ENCODE measurements around the gene PNPLA7. TPM values are rescaled to one million over a fixed set of nuclear protein-coding genes. Genes with fewer than 3 reads are reported as not detected.
"Not testable (repeated sequence)": the region's sequence is repeated elsewhere in the genome, so short reads cannot be mapped to it uniquely, and the experiment has no call there.

Gene PNPLA7
- total RNA-seq, 1 donor = 2.3 TPM

DNA sequence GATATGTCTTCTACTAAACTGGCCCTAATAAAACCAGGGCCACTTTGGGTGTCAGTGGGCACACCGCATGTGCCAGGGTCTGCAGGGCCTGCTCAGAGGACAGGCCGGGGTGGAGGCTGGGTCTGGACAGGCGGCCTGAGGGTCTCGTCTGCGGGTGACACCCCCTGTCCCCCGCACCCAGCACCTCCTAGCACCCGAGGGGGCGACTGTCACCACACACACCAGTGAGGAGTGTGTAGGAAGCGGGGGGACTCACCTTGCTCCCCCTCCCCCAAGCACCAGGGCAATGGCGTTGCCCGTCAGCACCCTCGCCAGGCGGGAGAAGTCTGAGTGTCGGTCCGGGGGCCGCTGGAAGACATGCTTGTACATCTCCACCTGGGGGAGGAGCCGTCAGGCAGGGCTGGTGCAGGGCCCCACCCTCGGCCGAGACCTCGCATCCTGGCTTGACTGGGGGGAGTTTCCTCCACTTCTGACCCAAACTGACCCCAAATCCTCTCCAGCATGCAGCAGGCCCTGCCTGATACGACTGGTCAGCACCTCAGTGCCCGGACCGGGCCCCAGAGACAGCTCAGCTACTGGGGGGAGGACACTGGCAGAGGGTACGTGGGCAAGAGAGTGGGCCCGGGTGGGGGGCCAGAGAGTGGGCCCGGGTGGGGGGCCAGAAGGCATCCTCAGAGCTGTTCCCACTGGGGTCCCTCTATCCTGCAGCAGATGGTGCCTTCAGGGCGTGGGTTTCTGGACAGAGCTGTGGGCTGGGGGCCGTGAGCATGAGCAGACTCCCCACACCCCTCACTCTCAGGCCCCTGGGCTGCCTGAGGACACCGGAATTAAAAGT, 72.2 kb downstream of the PNPLA7 start:
- peaks cover 6% of the 10 kb centered on the region for H3K9me3 ChIP-seq (ENCODE audit: low read depth, low read length)
- H3K4me1 ChIP-seq (ENCODE audit: insufficient read depth, low read length) = peaks cover 8% of the 10 kb centered on the region
- H3K27me3 ChIP-seq (ENCODE audit: insufficient read depth, low read length) = no peaks in the 10 kb centered on the region
- no peak overlapping the region for H3K4me3 ChIP-seq (ENCODE audit: low read length)

- Histone ChIP-seq H3K4me1 (ENCODE audit: insufficient read depth, low read length) (no peaks in the 10 kb centered on the region), H3K27me3 (ENCODE audit: insufficient read depth, low read length) (no peaks in the 10 kb centered on the region), H3K9me3 (ENCODE audit: low read depth, low read length) (peaks cover 6% of the 10 kb centered on the region), H3K4me3 (ENCODE audit: low read length) (no peak overlapping the region)
Measured at GRCh38 chr9:137476856-137477255, 73.3 kb downstream of the PNPLA7 start.

- H3K27me3 ChIP-seq (ENCODE audit: insufficient read depth, low read length) = no peaks in the 10 kb centered on the region
- H3K4me3 ChIP-seq (ENCODE audit: low read length) = no peak overlapping the region
- H3K4me1 ChIP-seq (ENCODE audit: insufficient read depth, low read length) = no peaks in the 10 kb centered on the region
- peaks cover 6% of the 10 kb centered on the region for H3K9me3 ChIP-seq (ENCODE audit: low read depth, low read length)
Measured at GRCh38 chr9:137475666-137476065, 74.5 kb downstream of the PNPLA7 start.

DNA sequence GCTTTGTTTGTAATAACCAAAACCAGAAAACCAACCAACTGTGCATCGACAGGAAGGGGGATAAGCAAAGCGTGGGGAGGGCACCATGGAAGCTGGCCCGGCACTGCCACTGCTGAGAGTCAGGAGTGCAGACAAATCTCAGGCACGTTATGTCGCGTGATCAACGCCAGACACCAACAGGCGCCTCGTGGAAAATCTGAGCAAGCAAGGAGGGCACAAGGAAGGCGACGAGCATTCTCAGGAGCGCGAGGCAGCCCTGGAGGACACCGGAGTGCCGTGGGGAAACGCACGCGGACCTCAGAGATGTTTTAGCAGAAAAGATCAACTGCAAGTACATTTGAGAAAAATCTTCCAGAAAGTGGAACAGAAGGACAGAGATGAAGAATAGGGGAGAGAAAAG, 75.9 kb downstream of the PNPLA7 start:
- H3K27me3 ChIP-seq (ENCODE audit: insufficient read depth, low read length) = no peaks in the 10 kb centered on the region
- H3K9me3 ChIP-seq (ENCODE audit: low read depth, low read length) = peaks cover 6% of the 10 kb centered on the region
- no peak overlapping the region for H3K4me3 ChIP-seq (ENCODE audit: low read length)
- H3K4me1 ChIP-seq (ENCODE audit: insufficient read depth, low read length) = no peaks in the 10 kb centered on the region

DNA sequence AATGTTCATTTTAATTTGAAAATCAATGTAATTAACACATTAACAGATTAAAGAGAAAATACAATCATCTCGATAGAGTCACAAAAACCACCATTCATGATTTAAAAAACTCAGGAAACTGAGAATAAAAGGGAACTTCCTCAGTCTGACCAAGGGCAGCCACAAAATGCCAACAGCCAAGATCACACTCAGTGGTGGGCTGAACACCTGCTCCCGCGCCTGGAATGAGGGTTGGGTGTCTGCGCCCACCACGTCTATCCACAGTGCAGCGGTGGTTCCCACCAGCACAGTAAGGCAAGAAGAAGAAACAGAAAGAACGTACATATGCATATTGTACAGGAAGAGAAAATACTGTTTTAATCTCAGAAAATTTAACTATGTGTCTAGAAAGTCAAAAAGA, 79.4 kb downstream of the PNPLA7 start:
- H3K4me3 ChIP-seq (ENCODE audit: low read length) = no peak overlapping the region
- no peaks in the 10 kb centered on the region for H3K4me1 ChIP-seq (ENCODE audit: insufficient read depth, low read length)
- H3K9me3 ChIP-seq (ENCODE audit: low read depth, low read length) = peaks cover 2% of the 10 kb centered on the region
- no peaks in the 10 kb centered on the region for H3K27me3 ChIP-seq (ENCODE audit: insufficient read depth, low read length)

DNA sequence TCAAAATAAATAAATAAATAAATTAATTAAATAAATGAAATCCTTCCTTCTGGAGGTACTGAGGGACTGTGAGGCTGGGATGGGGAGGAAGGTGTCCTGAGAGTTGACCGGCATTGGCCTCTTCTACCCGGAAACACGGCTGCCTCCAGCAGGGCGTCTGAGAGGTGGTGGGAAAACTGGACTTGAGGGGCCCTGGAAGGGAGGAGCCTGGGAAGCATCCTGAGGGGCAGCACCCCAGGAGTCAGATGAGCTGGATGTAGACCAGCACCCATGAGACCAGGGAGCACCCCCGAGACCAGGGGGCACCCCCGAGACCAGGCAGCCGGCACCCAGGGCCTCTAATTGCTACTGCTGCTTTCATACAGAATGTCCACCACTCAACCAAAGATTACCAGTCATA, 82.3 kb downstream of the PNPLA7 start:
- Histone ChIP-seq H3K9me3 (ENCODE audit: low read depth, low read length) (no peaks in the 10 kb centered on the region), H3K27me3 (ENCODE audit: insufficient read depth, low read length) (no peaks in the 10 kb centered on the region), H3K4me3 (ENCODE audit: low read length) (no peak overlapping the region), H3K4me1 (ENCODE audit: insufficient read depth, low read length) (peaks cover 2% of the 10 kb centered on the region)

DNA sequence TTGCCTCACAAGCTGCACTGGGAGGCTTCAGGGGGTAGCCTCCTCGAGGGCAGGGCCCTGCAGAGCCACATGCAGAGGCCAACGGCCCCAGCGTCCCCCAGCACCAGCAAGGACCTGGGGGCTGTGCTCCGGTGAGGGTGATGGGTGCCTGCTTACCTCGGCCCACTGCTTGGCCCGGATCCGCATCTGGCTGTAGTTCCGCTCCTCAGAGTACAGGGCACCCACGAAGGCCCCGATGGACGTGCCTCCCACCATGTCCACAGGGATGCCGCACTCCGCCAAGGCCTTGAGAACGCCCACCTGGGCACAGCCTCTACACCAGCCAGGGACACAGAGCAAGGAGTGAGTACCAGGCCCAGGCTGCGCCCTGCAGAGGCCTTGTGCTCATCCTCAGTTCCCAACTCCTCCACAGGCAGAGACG, 83.0 kb downstream of the PNPLA7 start:
- Histone ChIP-seq H3K27me3 (ENCODE audit: insufficient read depth, low read length) (no peaks in the 10 kb centered on the region), H3K4me3 (ENCODE audit: low read length) (no peak overlapping the region), H3K9me3 (ENCODE audit: low read depth, low read length) (no peaks in the 10 kb centered on the region), H3K4me1 (ENCODE audit: insufficient read depth, low read length) (peaks cover 9% of the 10 kb centered on the region)

DNA sequence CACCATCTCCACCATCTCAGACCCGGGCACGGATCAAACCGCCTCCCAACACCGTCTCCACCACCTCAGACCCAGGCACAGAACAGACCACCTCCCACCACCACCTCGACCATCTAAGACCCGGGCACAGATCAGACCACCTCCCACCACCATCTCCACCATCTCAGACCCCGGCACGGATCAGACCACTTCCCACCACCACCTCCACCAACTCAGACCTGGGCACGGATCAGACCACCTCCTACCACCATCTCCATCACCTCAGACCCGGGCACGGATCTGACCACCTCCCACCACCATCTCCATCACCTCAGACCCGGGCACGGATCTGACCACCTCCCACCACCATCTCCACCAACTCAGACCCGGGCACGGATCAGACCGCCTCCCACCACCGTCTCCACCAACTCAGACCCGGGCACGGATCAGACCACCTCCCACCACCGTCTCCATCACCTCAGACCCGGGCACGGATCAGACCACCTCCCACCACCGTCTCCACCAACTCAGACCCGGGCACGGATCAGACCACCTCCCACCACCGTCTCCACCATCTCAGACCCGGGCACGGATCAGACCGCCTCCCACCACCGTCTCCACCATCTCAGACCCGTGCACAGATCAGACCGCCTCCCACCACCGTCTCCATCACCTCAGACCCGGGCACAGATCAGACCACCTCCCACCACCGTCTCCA, 83.7 kb downstream of the PNPLA7 start:
- H3K4me1 ChIP-seq (ENCODE audit: insufficient read depth, low read length) = peaks cover 15% of the 10 kb centered on the region
- not testable (repeated sequence) for H3K9me3 ChIP-seq (ENCODE audit: low read depth, low read length); H3K4me3 ChIP-seq (ENCODE audit: low read length); H3K27me3 ChIP-seq (ENCODE audit: insufficient read depth, low read length)

DNA sequence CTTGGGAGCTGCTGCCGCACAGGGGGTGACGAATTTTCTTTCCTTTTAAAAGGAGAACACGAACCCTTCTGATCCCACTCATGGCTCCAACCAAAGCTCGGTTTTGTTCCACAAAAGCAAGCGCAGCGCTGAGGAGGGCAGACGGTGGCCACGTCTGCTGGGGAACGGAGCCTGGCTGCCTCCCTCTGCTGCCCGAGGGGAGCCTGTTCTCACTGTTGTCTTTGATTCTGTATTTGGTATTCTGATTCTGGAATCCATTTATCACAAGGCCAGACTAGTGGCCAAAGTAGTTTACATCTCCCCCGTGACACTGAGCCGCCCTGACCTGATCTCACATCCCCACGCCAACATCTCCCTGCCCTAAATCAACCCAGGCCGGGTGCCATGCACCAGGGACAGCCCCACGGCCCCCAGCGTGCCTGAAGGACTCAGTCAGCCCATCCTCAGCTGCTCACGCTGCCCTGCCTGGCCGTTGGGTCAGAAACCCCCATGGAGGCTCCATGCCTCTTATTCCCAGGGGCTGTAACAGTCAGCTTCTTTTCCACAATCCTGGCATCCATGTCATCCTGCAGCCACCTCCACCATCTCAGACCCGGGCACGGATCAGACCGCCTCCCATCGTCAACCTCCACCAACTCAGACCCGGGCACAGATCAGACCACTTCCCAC, 84.3 kb downstream of the PNPLA7 start:
- Histone ChIP-seq H3K4me3 (ENCODE audit: low read length) (no peak overlapping the region), H3K27me3 (ENCODE audit: insufficient read depth, low read length) (no peaks in the 10 kb centered on the region), H3K4me1 (ENCODE audit: insufficient read depth, low read length) (peaks cover 22% of the 10 kb centered on the region), H3K9me3 (ENCODE audit: low read depth, low read length) (no peaks in the 10 kb centered on the region)

DNA sequence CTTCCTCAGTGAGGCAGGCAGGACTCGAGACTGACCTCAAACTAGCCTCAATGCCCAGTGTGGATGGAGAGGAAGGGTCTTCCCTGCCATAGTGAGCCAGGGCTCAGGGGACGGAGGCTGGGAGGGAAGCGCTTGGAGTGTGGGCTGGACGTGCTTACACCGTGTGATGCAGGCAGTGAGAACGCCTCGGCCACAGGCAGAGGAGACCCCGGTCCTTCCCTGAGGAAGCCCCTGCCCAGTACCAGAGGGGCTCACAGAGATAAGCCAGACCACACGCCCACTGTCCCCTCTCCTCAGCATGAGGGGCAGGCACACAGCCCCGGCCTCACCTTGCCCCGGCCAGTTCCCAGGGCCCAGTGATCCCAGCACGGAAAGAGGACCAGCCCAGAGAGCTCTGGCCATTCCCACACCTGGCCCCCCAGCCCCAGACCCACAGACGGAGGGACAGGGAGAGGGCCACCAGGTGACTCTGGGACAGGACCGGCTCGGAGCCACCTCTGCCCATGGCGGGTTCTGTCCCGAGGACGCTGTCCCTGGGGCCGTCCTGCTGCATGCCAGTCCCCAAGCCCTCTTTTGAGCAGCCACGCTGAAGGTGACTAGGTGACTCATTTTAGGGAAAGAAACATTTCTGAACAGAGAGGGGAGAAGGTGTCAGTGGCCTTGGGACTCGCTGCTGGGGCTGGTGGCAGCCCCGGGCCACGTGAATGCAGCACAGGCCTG, 85.0 kb downstream of the PNPLA7 start:
- Histone ChIP-seq H3K27me3 (ENCODE audit: insufficient read depth, low read length) (no peaks in the 10 kb centered on the region), H3K4me1 (ENCODE audit: insufficient read depth, low read length) (peaks cover 29% of the 10 kb centered on the region), H3K4me3 (ENCODE audit: low read length) (no peak overlapping the region), H3K9me3 (ENCODE audit: low read depth, low read length) (no peaks in the 10 kb centered on the region)

DNA sequence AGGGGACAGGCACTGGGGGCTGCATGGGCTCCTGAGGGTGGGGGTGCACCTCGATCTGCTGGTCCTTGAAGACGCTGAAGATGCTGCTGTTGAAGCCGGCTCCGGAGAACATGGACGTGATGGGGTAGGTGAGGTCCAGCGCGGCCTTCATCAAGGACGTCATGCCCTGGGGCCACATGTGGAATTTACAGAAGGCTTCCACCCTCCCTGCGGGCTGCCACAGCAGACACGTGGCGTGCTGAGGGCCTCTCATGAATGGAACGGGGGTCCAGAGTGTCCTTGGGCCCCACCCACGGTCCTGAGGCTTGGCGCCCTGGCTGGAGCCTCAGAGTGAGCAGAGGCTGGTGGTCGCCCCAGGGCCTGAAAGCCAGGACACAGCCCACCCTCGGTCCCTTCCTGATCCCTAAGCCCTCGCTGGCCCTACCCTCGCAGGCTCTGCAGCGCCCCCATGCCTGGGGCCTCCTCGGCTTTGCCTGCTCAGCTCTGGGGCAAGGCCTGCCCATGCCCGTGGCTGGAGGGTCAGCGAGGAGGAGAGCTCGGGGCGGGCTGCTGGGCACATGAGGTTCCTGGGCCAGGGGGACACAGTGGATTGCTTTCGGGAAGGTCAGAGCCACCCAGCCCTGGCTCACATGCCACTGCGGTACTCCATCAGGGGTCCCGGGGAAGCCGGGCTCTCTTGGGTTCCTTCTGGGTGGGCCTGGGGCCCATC, 85.8 kb downstream of the PNPLA7 start:
- no peak overlapping the region for H3K4me3 ChIP-seq (ENCODE audit: low read length)
- H3K9me3 ChIP-seq (ENCODE audit: low read depth, low read length) = no peaks in the 10 kb centered on the region
- H3K4me1 ChIP-seq (ENCODE audit: insufficient read depth, low read length) = peaks cover 36% of the 10 kb centered on the region
- H3K27me3 ChIP-seq (ENCODE audit: insufficient read depth, low read length) = no peaks in the 10 kb centered on the region

GRCh38 chr9:137463931-137464290, 86.3 kb downstream of the PNPLA7 start:
- Histone ChIP-seq H3K4me3 (ENCODE audit: low read length) (no peak overlapping the region), H3K27me3 (ENCODE audit: insufficient read depth, low read length) (no peaks in the 10 kb centered on the region), H3K9me3 (ENCODE audit: low read depth, low read length) (no peaks in the 10 kb centered on the region), H3K4me1 (ENCODE audit: insufficient read depth, low read length) (peaks cover 38% of the 10 kb centered on the region)

DNA sequence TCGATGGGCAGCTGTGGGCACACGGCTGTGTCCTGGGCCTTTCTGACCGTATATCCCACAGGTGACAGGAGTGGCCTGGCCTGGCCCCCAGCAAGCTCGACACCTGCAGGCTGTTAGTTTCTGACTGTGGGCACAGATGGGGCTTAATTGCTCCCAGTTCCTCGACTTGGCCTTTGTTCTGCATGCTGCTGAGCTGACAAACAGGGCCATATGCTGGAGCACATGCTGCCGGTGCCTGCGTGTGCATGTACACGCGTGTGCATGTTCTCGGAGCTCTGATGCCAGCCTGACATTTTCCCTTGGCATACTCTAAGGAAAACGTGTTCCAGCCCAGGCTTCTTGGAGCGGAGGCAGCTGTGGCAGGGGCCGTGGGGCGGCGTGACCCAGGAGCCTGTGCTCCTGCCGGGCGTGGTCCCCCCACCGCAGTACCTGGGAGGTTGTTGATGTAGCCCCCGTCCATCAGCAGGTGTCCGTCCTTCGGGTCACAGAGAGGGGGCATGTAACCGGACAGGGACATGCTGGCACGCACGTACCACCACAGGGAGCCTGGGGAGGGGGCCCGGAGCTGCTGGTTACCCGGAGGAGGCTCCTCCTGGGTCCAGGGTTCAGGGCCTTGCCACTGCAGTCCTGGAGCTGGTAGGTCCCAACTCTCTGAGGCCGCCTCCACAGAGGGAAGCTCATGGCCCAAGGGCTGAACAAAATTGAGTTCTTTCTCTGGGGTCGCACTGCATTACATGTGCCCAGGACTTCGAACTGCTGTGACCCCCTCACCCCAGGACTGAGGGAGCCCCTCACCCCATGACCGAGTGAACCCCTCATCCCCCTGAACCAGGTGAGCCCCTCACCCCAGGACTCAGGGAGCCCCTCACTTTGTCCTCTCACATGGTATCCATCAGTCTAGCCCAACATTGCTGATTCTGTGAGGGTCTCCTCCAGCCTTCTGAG, 86.9 kb downstream of the PNPLA7 start:
- no peaks in the 10 kb centered on the region for H3K9me3 ChIP-seq (ENCODE audit: low read depth, low read length)
- no peak overlapping the region for H3K4me3 ChIP-seq (ENCODE audit: low read length)
- H3K27me3 ChIP-seq (ENCODE audit: insufficient read depth, low read length) = no peaks in the 10 kb centered on the region
- H3K4me1 ChIP-seq (ENCODE audit: insufficient read depth, low read length) = peaks cover 43% of the 10 kb centered on the region

Data from mononuclear cell (primary cell).